ENCODE results near the gene PTCH2. TPM values are rescaled to one million over a fixed set of nuclear protein-coding genes. Genes with fewer than 3 reads are reported as not detected.

The PTCH2 gene
- under 0.01 and 0.14 TPM in 2 replicates for total RNA-seq

GRCh38 chr1:44842862-44843655, at the start of gene PTCH2:
PTCH2 (minus strand) TSS chr1:44843253; CDS start chr1:44842932, 321 bp downstream.

GRCh38 chr1:44808063-44808937, 34.8 kb downstream of the PTCH2 start, which contains the start of gene BTBD19:
BTBD19 (plus strand) TSS chr1:44808523; CDS start chr1:44808821, 298 bp downstream.

GRCh38 chr1:44806704-44807363, 36.2 kb downstream of the PTCH2 start, which contains the start of gene DYNLT4:
DYNLT4 (minus strand) TSS chr1:44807351; CDS start chr1:44806668, 683 bp downstream.

GRCh38 chr1:44799770-44800584, 43.1 kb downstream of the PTCH2 start, which contains the start of gene PLK3:
PLK3 (plus strand) TSS chr1:44800377; CDS start chr1:44800464, 87 bp downstream.

GRCh38 chr1:44788120-44788860, 54.8 kb downstream of the PTCH2 start, which contains the start of gene BEST4:
BEST4 (minus strand) TSS chr1:44788170; CDS start chr1:44787705, 465 bp downstream.

GRCh38 chr1:44775078-44775929, 67.7 kb downstream of the PTCH2 start, which contains the start of gene RPS8:
RPS8 (plus strand) TSS chr1:44775540; CDS start chr1:44775597, 57 bp downstream.

Other genes starting within 250 kb of the PTCH2 start
- gene TMEM53, start 168.8 kb downstream of the PTCH2 start, total RNA-seq, result 5.2 and 6.5 TPM in 2 replicates
- 0.34 and 0.57 TPM in 2 replicates for gene ARMH1, start 168.5 kb downstream of the PTCH2 start, total RNA-seq
- not detected in 2 replicates for gene RNU5D-1, start 112.1 kb downstream of the PTCH2 start, total RNA-seq
- under 0.01 and 0.28 TPM in 2 replicates for gene KIF2C, start 103.4 kb downstream of the PTCH2 start, total RNA-seq
- 1,350 and 2,168 TPM in 2 replicates for gene RPS8, start 67.7 kb downstream of the PTCH2 start, total RNA-seq
- gene BEST4, start 55.1 kb downstream of the PTCH2 start, total RNA-seq, result under 0.01 TPM in 2 replicates
- gene PLK3, start 42.9 kb downstream of the PTCH2 start, total RNA-seq, result 29.4 and 44.4 TPM in 2 replicates
- 0.14 and 0.34 TPM in 2 replicates for gene DYNLT4, start 35.9 kb downstream of the PTCH2 start, total RNA-seq
- 1.4 and 1.9 TPM in 2 replicates for gene BTBD19, start 34.7 kb downstream of the PTCH2 start, total RNA-seq
- 22.2 and 33.5 TPM in 2 replicates for gene EIF2B3, start 143.3 kb upstream of the PTCH2 start, total RNA-seq
- gene HECTD3, start 168.1 kb upstream of the PTCH2 start, total RNA-seq, result 16.1 and 35.2 TPM in 2 replicates
- gene UROD, start 169.0 kb upstream of the PTCH2 start, total RNA-seq, result 78.8 and 94.7 TPM in 2 replicates